Measurements from ENCODE around the gene SRGAP1.

Gene SRGAP1

GRCh38 chr12:64077922-64078321 is 233.4 kb downstream of the SRGAP1 start:
- Histone ChIP-seq H4K20me1 (ENCODE audit: insufficient read depth, low read length) (no peaks in the 10 kb centered on the region), H3K79me2 (ENCODE audit: low read length) (no peaks in the 10 kb centered on the region), H3K4me1 (ENCODE audit: low read length) (no peaks in the 10 kb centered on the region), H3K27ac (ENCODE audit: low read length) (no peak overlapping the region), H3K4me3 (ENCODE audit: low read length) (no peak overlapping the region), H3K36me3 (replicated peaks; ENCODE audit: insufficient read depth, low read length) (no peaks in the 10 kb centered on the region), H3K27me3 (replicated peaks; ENCODE audit: insufficient read depth, low read length) (no peaks in the 10 kb centered on the region), H3K9me2 (replicated peaks; ENCODE audit: insufficient read depth, low read length) (no peaks in the 10 kb centered on the region), H3F3A (ENCODE audit: insufficient read depth, low read length) (no peaks in the 10 kb centered on the region), H3K9ac (ENCODE audit: low read length) (no peak overlapping the region), H2AFZ (ENCODE audit: low read length) (no peak overlapping the region), H3K9me3 (replicated peaks; ENCODE audit: insufficient read depth, low read length) (no peaks in the 10 kb centered on the region), H3K4me2 (ENCODE audit: low read depth, low read length) (no peak overlapping the region)
- TF ChIP-seq CTCF (IDR thresholded peaks at IDR 0.05; ENCODE audit: low read length) (peak; percentile 26), EZH2 (optimal IDR thresholded peaks at IDR 0.05; ENCODE audit: low read depth, low read length) (no peak), EZH2phosphoT487 (IDR thresholded peaks at IDR 0.05; ENCODE audit: low read length) (no peak)
- no peak for DNase-seq

GRCh38 chr12:64080319-64081007 is 236.0 kb downstream of the SRGAP1 start:
- DNase-seq = no peak
- no peak overlapping the region for H3K4me2 ChIP-seq (ENCODE audit: low read depth, low read length)
- no peaks in the 10 kb centered on the region for H3K9me3 ChIP-seq (replicated peaks; ENCODE audit: insufficient read depth, low read length)
- H3K9me2 ChIP-seq (replicated peaks; ENCODE audit: insufficient read depth, low read length) = no peaks in the 10 kb centered on the region
- no peak for TF ChIP-seq CTCF (IDR thresholded peaks at IDR 0.05; ENCODE audit: low read length)
- no peak overlapping the region for H3K27ac ChIP-seq (ENCODE audit: low read length)
- H3F3A ChIP-seq (ENCODE audit: insufficient read depth, low read length) = no peaks in the 10 kb centered on the region
- H3K36me3 ChIP-seq (replicated peaks; ENCODE audit: insufficient read depth, low read length) = no peaks in the 10 kb centered on the region
- no peaks in the 10 kb centered on the region for H3K79me2 ChIP-seq (ENCODE audit: low read length)
- H3K9ac ChIP-seq (ENCODE audit: low read length) = no peak overlapping the region
- no peak overlapping the region for H3K4me3 ChIP-seq (ENCODE audit: low read length)
- H3K4me1 ChIP-seq (ENCODE audit: low read length) = no peaks in the 10 kb centered on the region
- H4K20me1 ChIP-seq (ENCODE audit: insufficient read depth, low read length) = no peaks in the 10 kb centered on the region
- H2AFZ ChIP-seq (ENCODE audit: low read length) = no peak overlapping the region
- H3K27me3 ChIP-seq (replicated peaks; ENCODE audit: insufficient read depth, low read length) = no peaks in the 10 kb centered on the region

GRCh38 chr12:64081008-64081404 is 236.5 kb downstream of the SRGAP1 start:
- no peaks in the 10 kb centered on the region for H3K9me2 ChIP-seq (replicated peaks; ENCODE audit: insufficient read depth, low read length)
- no peaks in the 10 kb centered on the region for H3K4me1 ChIP-seq (ENCODE audit: low read length)
- H4K20me1 ChIP-seq (ENCODE audit: insufficient read depth, low read length) = no peaks in the 10 kb centered on the region
- no peak for DNase-seq
- no peak overlapping the region for H3K4me2 ChIP-seq (ENCODE audit: low read depth, low read length)
- H3K27ac ChIP-seq (ENCODE audit: low read length) = no peak overlapping the region
- TF ChIP-seq EZH2 (optimal IDR thresholded peaks at IDR 0.05; ENCODE audit: low read depth, low read length) (no peak), EZH2phosphoT487 (IDR thresholded peaks at IDR 0.05; ENCODE audit: low read length) (no peak), CTCF (IDR thresholded peaks at IDR 0.05; ENCODE audit: low read length) (no peak)
- no peaks in the 10 kb centered on the region for H3K9me3 ChIP-seq (replicated peaks; ENCODE audit: insufficient read depth, low read length)
- H3K79me2 ChIP-seq (ENCODE audit: low read length) = no peaks in the 10 kb centered on the region
- no peak overlapping the region for H3K4me3 ChIP-seq (ENCODE audit: low read length)
- H3K36me3 ChIP-seq (replicated peaks; ENCODE audit: insufficient read depth, low read length) = no peaks in the 10 kb centered on the region
- no peak overlapping the region for H3K9ac ChIP-seq (ENCODE audit: low read length)
- H2AFZ ChIP-seq (ENCODE audit: low read length) = no peak overlapping the region
- H3K27me3 ChIP-seq (replicated peaks; ENCODE audit: insufficient read depth, low read length) = no peaks in the 10 kb centered on the region
- no peaks in the 10 kb centered on the region for H3F3A ChIP-seq (ENCODE audit: insufficient read depth, low read length)
